SW480 (cell line): ENCODE results near the gene RPTOR.
"Not testable (repeated sequence)": the region's sequence is repeated elsewhere in the genome, so short reads cannot be mapped to it uniquely, and the experiment has no call there.

Experiments used
- DNase-seq: peaks from one replicate; pipeline ENCODE4 v3.0.0-alpha.2; 2016; ENCODE audit warnings: low spot score

RPTOR gene

DNA sequence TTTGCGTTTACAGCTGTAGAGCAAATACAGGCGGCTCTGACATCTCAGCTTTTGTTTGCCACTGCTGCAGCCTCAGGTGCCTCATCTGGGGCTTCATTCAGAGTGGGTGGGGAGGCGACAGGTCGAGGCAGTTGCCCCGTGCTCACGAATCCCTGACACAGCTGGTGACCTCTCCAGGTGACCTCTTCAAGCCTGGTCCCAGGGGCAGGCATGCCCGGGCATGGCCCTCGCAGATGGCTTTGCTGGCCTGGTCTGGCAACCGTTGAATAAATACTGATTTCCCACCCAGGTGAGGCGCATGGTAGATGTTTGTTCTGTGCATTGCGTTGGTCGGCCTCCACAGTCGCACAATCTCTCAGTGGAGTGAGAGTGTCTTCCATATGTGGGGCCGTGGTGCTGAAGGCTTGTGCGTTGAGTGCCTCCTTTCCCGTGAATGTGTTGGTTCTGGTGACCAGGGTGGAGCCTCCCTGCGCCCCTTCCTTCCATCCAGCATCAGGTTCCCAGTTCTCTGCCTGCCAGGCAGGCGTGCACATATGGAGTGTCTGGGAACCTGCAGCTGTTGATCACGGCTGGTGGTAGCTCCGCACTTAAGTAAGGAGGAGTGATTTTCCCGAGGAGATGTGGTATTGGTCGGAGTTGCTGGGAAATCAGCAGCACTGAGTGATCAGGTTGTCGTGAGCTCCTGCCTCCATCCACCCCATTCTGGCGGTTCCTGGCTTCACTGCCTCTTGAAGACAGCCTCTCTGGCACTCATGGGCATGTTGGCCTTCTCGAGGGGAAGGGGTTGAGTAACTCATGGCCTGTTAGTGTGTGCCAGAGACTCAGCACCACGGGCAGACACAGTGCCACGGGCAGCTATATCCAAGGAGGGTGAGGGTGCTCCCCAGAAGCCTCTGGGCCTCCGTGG, 149.7 kb downstream of the RPTOR start:
- DNase-seq: no peak

DNA sequence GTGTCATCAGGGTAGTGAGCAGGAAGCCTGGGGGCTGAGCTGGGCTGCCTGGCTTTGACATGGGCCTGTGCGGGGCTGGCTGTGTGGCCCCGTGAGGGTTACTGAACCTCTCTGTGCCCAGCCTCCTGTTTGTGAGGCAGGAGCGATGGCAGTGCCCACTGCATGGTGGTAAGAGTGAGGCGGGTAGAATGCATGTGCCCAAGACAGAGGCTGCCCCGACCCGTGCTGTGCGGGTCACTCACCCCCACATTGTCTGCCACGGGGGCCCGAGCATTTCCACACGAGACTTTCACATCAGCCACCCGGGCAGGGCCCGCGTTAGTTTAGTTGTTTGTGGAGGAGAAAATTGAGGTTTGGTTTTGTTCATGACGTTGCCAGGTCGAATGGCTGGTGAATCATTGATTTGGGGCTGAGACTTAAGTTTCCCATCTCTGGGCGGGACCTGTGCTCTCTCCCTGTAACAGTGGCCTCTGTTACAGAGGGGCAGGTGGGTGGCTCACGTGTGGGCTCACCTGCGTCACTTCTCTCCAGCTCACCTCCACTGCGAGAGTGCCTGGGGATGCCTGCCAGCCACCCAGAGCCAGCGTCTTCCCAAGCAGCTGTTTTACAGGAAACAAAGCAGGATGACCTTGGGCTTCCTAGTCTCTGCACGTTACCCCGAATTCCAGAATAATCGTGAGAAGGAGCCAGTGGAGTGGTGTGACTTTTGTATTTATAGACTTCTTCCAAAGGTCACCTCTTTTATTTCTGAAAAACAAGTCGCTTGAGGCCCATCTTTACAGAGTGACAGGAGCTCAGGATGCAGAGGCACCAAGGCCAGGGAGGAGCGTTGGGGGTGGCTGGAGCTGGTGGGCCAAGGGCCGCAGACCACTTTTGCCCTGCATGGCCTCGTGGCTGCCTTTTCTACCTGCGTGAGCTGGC, 150.6 kb downstream of the RPTOR start:
- DNase-seq: no peak

DNA sequence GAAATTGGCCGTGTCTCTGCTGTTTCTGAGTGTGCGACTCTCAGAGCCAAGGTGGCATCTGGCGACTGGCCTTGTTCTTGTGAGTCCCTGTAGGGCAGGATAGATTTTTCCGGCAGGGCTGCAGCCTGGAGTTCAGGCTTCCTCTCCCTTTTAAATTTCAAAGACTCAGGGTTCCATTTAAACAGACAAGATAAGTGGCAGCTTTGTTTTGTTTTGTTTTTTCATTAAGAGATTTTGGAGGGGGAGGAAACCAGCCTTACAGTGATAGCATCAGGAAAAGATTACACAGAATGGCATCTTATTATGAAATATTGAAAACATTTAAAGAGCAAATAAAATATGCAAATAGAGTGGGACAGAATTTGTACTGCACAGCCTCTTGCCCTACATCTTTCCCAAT, 151.3 kb downstream of the RPTOR start:
- DNase-seq: no peak

DNA sequence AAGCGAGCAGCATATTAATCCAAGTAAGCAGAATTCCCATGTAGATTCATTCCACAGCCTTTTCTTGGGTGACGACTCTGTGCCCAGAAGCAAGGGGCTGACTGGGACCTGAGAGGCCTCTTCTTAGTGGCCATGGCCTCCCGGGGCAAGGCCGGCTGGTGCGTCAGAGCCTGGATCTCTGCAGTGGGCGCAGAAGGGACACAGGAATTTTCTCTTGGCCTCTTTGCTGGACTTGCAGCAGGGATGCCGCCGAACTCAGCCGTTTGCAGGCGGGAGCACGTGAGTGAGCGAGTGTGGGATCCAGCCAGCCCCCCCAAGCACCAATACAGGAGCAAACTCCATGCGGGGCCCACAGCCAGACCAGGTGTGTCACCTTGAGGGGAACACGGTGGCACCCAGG, 151.8 kb downstream of the RPTOR start:
- no peak for DNase-seq

DNA sequence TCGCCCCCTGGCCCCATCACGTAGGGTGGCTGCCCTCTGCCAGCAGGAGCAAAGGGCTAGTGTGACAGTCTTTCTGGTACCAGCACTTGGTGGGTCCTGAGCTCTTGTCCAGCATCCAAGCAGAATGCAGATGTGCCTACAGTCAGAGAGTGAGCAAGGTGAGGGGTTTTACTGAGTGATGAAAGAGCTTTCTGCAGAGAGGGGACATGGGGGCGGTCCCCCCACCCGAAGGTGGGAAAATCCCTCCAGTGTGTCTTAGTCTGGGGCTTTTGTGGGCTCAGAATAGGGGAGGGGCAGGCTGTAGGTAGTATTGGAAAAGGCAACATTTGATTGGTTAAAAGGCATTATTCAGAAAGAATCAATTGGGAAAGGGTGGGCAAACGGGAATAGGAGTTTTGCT, 152.3 kb downstream of the RPTOR start:
- no peak for DNase-seq

DNA sequence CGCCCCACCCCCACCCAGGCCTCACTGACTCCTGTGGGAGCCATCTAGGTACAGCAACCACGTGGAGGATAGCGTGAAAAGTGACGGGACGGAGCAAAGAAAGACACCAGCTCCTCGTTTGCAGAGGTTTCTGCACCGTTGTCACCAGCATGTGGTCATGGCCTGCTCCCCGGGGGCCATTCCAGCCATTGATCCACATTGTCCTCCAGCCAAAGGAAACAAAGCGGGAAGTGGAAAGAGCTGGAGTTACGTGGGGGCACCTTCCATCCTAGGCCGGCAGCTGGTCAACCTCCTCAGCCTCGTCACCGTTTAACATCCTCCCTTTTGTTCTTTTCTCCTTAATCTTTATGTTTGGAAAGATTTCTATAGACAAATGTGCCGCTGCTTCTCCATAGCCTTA, 153.7 kb downstream of the RPTOR start:
- no peak for DNase-seq

DNA sequence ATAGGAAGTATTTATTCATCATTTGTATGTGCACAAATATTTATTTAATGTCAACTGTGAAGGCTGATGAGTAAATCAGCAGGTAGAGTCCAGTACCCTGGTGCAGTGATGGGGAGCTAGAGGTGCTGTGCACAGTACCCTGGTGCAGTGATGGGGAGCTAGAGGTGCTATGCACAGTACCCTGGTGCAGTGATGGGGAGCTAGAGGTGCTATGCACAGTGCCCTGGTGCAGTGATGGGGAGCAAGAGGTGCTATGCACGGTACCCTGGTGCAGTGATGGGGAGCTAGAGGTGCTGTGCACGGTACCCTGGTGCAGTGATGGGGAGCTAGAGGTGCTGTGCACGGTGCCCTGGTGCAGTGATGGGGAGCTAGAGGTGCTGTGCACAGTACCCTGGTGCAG, 154.6 kb downstream of the RPTOR start:
- not testable (repeated sequence) for DNase-seq

DNA sequence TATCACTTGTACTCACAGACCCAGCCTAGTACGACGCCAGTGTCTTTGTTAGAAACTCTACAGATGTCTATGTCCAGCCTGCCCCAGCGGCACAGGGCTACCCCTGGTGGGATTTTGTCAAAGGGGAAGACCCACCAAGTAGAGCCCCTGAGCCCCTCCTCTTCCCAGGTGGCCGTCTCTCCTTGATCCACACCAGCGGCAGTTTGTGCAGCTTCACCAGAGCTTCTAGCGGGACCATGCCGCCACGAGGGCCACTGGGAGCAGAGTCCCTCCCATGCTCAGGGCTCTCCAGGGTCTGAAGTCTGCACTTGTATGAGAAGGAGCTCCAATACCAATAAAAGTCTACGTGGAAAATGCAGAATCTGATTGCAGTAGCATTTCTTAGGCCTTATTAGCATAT, 157.1 kb downstream of the RPTOR start:
- DNase-seq: no peak

DNA sequence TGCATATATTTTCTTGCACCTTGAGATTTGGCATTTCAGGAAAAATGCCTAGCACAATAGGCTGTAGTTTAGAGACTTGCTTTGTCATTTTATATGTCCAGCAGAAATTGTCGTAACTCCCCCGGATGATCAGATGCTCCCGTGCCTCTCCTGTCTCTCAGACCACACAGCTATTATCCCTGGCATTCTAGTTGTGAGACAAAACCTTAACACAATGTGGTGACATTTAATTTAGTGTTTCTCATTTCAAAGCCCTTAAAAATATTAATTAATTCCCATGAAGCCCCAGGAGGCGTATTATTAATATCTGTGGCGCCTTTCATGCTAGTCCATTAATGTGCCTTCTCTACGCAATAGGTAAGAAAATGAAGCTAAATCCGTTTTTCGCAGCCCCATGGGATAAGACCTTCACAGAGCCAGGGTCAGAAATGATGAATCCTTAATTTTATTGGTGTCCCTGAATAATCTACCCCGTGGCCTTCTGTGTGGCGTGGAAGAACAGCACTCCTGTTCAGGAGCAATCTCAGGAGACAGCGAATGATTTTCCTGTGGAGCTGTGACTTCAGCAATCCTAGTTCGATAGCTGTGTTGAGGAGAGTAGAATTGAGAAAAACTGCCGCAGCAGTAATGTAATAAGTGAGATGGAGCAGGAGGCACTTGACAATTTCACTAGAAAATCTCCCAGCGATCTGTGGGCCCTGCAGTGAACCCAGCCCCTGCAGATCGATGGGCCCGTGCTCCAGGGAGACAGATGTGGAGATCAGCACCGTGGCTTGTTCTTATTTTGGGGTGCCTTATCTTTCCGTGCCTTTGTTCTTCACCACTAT, 157.9 kb downstream of the RPTOR start:
- no peak for DNase-seq

DNA sequence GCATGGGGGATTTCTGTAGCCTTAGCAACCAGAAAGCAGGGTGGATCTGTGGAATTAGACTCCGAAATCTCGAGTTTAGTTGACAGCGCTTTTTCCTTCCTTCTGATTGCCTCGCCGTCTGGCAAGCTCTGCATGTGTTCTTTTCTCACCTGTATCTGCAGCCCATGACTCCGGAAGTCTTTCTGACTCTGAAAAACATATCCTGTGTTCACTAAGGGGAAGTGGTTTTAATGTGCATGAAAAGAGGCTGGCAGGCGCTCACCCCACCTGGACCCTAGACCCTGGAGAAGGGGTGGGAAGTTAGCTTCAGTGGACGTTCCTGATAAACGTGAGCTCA, 158.5 kb downstream of the RPTOR start:
- no peak for DNase-seq

DNA sequence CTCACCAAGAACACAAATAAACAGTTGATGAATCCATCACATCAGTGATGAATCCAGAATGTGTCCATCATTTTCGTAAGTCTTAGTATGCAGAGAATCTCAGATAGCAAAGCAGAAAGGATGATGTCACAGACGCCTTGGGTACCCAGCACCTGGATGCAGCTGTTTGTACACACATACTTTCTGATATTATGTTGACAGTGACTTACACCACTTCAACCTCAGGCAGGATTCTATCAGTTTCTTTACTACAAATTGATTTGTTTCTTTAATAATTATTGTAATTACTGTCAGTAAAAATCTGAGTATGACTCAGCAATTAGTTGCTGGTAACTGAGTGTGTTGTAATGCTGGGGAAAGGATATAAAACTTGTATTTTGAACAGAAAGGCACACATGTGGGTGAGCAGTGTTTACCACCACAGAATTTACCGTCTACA, 159.8 kb downstream of the RPTOR start:
- DNase-seq: no peak

DNA sequence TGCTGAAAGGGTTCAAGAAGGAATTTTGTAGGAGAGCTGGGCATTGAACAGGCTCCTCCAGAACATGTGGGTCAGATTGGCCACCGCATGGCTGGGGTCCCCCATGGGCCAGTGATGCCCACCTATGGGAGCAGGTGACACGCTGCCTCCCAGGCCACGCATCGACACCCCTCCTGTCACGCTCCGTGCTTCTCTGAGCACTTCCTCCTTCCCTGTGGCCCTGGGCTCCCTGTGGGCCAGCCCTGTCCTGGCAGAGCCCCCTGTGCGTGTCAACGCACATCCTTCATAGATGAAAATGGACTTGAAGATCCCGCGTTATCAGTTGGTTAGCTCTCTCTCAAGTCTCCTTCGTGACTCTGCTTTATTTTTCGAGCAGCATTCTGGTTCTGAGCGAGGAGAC, 160.3 kb downstream of the RPTOR start:
- no peak for DNase-seq

DNA sequence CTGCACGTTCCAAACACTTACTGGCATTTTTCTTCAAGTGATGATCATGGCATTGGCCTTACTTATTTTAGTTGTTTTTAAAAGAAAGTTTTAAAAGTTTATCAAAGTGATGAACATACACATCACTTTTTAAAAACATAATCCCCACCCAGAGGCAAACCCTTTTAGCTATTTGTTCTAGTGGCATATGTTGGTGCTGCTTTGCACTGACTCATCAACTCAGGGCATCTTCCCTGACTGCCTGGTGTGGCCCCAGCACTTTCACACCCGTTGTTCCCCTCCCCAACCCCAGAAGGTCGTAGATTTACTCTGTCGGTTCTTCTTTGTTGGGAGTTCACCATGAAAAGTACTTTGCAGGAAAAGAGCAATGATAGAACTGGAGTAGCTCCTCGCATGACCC, 161.3 kb downstream of the RPTOR start:
- no peak for DNase-seq

DNA sequence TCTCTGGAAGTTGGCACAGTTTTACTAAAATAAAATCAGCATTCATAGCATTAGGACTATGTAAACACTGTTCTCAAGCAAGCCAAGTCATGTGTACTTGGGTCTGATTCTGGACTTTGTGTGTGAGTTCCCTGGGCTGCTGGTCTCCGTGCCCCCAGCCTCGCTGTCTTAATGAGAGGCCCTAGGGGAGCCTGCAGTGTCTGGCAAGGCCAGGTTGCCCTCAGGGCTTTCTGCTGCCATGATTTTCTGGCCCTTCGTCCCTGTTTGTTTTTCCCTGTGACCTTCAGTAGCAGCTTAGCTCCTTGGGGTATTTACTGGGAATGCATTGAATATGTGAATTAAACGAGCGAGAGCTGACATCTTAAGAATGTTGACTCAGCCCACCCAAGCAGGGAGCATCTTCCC, 161.8 kb downstream of the RPTOR start:
- no peak for DNase-seq

DNA sequence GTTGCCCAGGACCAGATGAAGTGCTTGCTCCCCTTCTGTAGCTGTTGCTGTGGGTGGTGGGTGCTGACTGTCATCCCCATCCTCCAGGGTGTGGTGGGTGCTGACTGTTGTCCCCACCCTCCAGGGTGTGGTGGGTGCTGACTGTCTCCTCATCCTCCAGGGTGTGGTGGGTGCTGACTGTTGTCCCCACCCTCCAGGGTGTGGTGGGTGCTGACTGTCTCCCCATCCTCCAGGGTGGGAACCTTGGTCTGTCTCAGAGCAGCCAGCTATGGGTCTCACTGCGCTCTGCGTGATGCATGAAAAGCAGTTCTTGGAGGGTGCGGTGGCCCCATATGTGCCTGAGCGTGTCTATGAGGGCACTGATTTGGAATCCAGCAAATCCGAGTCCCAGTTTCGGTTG, 163.8 kb downstream of the RPTOR start:
- no peak for DNase-seq

DNA sequence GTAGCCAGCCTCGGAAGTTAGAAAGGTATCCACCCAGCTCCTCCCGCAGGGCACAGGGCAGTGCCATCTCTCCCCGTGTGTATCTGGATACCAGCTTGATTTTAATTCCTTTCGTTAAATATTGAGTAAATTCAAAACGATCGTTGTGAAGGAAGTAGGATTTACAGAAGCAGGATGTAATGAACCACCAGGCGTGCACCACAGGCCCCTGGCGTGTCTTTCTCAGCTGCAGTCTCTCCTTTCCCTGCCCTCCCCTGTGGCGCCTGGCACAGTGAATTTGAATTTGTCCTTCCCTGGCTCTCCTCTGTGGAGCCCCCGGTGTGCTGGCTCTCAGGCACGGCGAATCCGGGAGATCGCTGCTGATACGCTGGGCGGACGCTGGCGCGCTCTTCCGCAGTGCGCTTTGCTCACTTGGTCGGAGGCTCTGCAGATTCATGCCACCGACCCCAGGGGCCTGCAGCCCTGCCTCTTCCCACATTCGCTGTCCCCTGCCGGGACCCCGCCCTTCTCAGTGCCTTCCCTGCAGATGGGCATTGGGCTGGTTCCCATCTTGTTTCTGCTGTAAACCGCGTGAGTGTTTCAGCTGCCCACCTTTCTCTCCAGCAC, 164.6 kb downstream of the RPTOR start:
- no peak for DNase-seq

DNA sequence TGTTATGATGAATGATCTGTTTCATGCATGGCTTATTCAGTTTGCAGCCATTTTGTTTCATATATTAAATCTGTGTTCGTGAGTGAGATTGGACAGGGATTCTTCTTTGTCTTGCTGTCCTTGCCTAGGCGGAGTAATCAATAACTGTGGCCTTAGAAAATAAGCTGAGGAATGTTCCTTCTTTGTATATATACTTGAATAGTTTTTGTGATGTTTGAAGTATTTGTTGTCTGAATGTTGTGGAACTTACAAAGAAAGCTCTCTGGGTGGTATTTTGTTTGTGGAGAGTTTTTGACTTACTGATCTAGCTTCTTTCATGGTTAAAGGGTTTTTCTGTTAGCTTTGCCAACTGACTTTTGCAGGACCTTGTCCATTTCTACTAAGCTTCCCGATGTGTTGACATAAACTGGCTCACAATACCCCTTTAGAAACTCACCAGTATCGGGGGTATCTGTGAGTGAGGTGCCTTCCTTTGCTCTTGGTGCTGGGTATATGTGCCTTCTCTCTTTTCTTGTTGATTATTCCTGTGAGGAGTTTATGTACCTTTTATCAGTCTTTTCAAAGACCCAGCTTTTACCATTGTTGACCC, 166.2 kb downstream of the RPTOR start:
- no peak for DNase-seq

DNA sequence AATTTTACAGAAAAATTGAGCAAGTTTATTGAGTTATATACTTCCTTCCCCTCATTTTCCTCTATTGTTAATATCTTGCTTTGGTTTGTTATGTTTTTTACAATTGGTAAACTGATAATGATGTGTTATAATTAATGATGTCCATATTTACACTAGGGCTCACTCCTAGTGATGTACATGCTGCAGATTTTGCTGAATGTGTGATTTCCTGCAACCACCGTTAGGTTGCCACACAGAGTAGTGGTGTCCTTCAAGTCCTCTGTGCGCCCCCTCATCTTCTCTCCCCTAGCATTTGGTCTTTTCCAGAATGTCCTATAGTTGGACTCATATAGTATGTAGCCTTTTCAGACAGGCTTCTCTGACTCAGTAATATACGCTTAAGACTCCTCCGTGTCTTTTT, 167.5 kb downstream of the RPTOR start:
- DNase-seq: no peak

DNA sequence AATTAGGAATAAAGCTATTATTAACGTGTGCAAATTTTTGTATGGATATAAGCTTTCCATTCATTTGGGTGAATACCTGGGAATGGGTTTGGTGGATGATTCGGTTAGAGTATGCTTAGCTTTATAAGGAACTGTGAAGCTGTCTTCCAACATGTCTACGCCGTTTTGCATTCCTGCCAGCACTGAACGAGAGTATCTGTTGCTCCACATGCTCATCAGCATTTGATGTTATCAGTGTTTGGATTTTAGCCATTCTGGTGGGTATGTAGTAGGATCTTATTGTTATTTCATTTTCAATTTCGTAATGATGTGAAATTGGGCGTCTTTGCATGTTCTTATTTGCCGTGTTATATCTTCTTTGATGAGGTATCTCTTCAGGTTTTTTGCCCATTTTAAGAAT, 168.0 kb downstream of the RPTOR start:
- no peak for DNase-seq

DNA sequence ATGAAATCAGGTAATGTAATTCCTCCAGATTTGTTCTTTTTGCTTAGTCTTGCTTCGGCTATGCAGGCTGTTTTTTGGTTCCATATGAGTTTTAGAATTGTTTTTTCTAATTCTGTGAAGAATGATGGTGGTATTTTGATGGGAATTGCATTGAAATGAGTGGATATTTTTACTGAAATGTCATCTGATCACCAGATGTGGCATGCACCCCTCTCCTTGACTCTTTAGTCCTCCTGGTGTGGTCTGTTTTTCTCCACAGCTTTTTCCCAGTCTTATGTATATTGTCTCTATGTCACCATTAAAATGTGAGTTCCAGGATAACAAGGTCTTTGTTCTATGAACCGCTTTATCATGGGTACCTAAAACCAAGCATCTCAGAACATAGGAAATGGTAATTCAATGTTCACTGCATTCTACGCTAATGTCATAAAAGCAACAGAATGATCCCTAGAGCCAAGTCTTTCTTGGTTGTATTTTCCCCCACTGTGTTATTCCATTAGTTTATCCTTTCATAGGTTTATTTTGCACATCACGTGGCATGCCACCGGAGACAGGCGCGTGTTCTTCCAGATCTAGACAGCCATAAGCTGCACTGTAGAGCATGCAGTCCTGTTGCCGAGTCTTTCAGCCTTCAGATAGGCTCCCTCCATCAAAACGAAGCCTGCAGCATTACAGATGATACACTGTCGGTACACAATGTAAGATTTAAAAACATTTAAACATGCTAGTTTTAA, 172.5 kb downstream of the RPTOR start:
- no peak for DNase-seq

DNA sequence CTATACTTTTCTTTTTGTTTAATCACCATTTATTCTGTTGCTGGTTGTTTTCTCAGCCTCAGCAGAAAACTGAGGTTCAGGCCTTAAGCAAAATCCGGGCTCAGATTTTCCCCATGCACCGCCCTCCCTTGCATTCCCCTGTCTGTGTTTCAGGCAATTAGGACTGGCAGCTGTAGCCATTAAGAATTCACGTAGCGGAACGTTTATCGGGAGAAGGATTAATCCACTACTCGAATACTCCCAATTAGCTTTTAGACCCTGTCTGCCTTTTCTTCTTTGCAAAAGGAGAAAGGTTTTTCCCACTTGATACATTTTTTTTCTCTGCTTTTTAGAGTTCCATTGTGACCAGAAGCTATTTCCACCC, 173.1 kb downstream of the RPTOR start:
- DNase-seq: no peak
